ENCODE data around the gene ATP9B.

GRCh38 chr18:79314838-79315388 lies 245.7 kb downstream of the ATP9B start:
- TF ChIP-seq CTCF (IDR thresholded peaks at IDR 0.05 in 2 of 3, conservative IDR thresholded peaks at IDR 0.05 in 1 of 3; ENCODE audit: borderline replicate concordance in 1 of 3, insufficient read depth in 1 of 3, low read depth in 2 of 3, low read length in 2 of 3) (no peak), POLR2A (IDR thresholded peaks at IDR 0.05; ENCODE audit: borderline replicate concordance, extremely low read depth, insufficient read depth, insufficient read length) (no peak), EZH2 (IDR thresholded peaks at IDR 0.05) (no peak), POLR2AphosphoS5 (IDR thresholded peaks at IDR 0.05; ENCODE audit: low read depth, low read length) (no peak), SRF (IDR thresholded peaks at IDR 0.05; ENCODE audit: low read depth) (no peak), SIN3A (IDR thresholded peaks at IDR 0.05; ENCODE audit: low read depth) (no peak), REST (IDR thresholded peaks at IDR 0.05; ENCODE audit: low read depth) (no peak), ZNF274 (IDR thresholded peaks at IDR 0.05; ENCODE audit: low read depth, low read length) (no peak), MAX (IDR thresholded peaks at IDR 0.05) (no peak)

All from HCT116 (cell line).